ENCODE measurements around the gene ACOX1. TPM values are rescaled to one million over a fixed set of nuclear protein-coding genes. Genes with fewer than 3 reads are reported as not detected.

ACOX1 gene
- total and polyA plus RNA-seq, 2 of the 13 experiments (the other 11 are each of a cell fraction or from before 2014, with no cell fraction given) = 86.4 to 120 TPM

DNA sequence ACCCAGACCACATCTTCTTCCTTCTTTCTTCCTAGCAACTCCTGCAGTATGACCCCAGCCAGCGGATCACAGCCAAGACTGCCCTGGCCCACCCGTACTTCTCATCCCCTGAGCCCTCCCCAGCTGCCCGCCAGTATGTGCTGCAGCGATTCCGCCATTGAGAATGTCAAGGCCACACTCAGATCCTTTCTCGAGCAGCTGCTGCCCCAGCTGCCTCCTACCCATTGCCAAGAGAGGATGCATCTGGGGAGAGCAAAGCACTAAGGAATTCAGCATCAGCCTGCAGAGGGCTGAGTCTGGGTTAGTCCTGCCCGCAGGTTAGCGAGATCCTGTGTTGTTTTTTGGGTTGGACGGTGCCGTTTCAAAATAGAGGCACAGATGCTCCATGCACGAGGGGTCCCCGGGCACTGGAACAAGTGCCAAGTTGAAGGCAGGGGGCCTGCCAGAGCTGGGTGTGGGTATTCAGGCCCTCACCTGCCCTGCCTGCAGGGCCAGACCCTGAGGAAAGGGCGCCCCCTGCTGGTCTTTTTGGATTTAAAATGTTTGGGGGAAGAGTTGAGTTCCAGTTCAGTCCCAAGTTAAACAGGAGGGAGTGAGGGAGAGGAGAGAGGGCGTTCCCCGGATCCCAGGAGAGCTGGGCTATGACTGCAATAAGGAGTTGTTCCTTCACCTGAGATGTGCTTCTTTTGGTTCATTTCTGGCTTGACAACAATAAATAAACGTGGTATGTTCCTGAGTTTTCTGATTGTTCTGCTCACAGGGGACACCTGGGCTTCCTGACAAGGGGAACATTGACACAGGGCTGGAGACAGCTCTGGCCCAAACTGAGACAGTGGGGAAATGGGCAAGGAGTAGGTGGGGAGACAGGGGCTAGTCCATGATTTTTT lies 26.5 kb upstream of the ACOX1 start (continued):
- TF ChIP-seq ZNF432 (CRISPR knock-in tag; IDR thresholded peaks at IDR 0.05; ENCODE audit: borderline replicate concordance) (no peak), AGO1 (IDR thresholded peaks at IDR 0.05; ENCODE audit: low read depth, low read length, poor library complexity, severe bottlenecking) (no peak), ZNF644 (CRISPR knock-in tag; IDR thresholded peaks at IDR 0.05; ENCODE audit: low read depth) (no peak), BRD4 (CRISPR knock-in tag; IDR thresholded peaks at IDR 0.05) (peak; percentile 19; the same call in 1 of the 2 replicates), RFX1 (IDR thresholded peaks at IDR 0.05) (no peak), ZNF30 (CRISPR knock-in tag; IDR thresholded peaks at IDR 0.05) (no peak), RAD21 (CRISPR knock-in tag; IDR thresholded peaks at IDR 0.05) (peak; percentile 97), ZNF577 (CRISPR knock-in tag; IDR thresholded peaks at IDR 0.05; ENCODE audit: borderline replicate concordance, low read depth) (no peak), FOSL2 (CRISPR knock-in tag; IDR thresholded peaks at IDR 0.05) (peak; percentile 39; the same call in 1 of the 2 replicates), TBL1XR1 (IDR thresholded peaks at IDR 0.05; ENCODE audit: borderline replicate concordance, low read length, partially characterized antibody) (no peak), KAT2B (IDR thresholded peaks at IDR 0.05; ENCODE audit: borderline replicate concordance, low read depth, low read length) (no peak), ZNF678 (CRISPR knock-in tag; IDR thresholded peaks at IDR 0.05) (no peak), FLYWCH1 (CRISPR knock-in tag; IDR thresholded peaks at IDR 0.05) (no peak), ERF (CRISPR knock-in tag; IDR thresholded peaks at IDR 0.05) (no peak), IRX3 (CRISPR knock-in tag; IDR thresholded peaks at IDR 0.05; ENCODE audit: borderline replicate concordance, low read depth) (no peak), HOXA3 (CRISPR knock-in tag; IDR thresholded peaks at IDR 0.05) (peak; percentile 44; the same call in 1 of the 2 replicates), MEIS2 (CRISPR knock-in tag; IDR thresholded peaks at IDR 0.05) (no peak), PHB2 (IDR thresholded peaks at IDR 0.05; ENCODE audit: partially characterized antibody) (no peak), ESRRA (CRISPR knock-in tag; IDR thresholded peaks at IDR 0.05; ENCODE audit: low read depth) (no peak), ZNF207 (IDR thresholded peaks at IDR 0.05; ENCODE audit: borderline replicate concordance) (no peak)
- TF ChIP-seq, protein P1, sequence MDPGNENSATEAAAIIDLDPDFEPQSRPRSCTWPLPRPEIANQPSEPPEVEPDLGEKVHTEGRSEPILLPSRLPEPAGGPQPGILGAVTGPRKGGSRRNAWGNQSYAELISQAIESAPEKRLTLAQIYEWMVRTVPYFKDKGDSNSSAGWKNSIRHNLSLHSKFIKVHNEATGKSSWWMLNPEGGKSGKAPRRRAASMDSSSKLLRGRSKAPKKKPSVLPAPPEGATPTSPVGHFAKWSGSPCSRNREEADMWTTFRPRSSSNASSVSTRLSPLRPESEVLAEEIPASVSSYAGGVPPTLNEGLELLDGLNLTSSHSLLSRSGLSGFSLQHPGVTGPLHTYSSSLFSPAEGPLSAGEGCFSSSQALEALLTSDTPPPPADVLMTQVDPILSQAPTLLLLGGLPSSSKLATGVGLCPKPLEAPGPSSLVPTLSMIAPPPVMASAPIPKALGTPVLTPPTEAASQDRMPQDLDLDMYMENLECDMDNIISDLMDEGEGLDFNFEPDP (CRISPR knock-in tag; conservative IDR thresholded peaks at IDR 0.05) = no peak
- TF ChIP-seq, protein P2, sequence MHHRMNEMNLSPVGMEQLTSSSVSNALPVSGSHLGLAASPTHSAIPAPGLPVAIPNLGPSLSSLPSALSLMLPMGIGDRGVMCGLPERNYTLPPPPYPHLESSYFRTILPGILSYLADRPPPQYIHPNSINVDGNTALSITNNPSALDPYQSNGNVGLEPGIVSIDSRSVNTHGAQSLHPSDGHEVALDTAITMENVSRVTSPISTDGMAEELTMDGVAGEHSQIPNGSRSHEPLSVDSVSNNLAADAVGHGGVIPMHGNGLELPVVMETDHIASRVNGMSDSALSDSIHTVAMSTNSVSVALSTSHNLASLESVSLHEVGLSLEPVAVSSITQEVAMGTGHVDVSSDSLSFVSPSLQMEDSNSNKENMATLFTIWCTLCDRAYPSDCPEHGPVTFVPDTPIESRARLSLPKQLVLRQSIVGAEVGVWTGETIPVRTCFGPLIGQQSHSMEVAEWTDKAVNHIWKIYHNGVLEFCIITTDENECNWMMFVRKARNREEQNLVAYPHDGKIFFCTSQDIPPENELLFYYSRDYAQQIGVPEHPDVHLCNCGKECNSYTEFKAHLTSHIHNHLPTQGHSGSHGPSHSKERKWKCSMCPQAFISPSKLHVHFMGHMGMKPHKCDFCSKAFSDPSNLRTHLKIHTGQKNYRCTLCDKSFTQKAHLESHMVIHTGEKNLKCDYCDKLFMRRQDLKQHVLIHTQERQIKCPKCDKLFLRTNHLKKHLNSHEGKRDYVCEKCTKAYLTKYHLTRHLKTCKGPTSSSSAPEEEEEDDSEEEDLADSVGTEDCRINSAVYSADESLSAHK (CRISPR knock-in tag; IDR thresholded peaks at IDR 0.05; ENCODE audit: borderline replicate concordance) = no peak
- TF ChIP-seq, protein P3, sequence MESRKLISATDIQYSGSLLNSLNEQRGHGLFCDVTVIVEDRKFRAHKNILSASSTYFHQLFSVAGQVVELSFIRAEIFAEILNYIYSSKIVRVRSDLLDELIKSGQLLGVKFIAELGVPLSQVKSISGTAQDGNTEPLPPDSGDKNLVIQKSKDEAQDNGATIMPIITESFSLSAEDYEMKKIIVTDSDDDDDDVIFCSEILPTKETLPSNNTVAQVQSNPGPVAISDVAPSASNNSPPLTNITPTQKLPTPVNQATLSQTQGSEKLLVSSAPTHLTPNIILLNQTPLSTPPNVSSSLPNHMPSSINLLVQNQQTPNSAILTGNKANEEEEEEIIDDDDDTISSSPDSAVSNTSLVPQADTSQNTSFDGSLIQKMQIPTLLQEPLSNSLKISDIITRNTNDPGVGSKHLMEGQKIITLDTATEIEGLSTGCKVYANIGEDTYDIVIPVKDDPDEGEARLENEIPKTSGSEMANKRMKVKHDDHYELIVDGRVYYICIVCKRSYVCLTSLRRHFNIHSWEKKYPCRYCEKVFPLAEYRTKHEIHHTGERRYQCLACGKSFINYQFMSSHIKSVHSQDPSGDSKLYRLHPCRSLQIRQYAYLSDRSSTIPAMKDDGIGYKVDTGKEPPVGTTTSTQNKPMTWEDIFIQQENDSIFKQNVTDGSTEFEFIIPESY (CRISPR knock-in tag; IDR thresholded peaks at IDR 0.05) = peak; percentile 95
- TF ChIP-seq, protein P4, sequence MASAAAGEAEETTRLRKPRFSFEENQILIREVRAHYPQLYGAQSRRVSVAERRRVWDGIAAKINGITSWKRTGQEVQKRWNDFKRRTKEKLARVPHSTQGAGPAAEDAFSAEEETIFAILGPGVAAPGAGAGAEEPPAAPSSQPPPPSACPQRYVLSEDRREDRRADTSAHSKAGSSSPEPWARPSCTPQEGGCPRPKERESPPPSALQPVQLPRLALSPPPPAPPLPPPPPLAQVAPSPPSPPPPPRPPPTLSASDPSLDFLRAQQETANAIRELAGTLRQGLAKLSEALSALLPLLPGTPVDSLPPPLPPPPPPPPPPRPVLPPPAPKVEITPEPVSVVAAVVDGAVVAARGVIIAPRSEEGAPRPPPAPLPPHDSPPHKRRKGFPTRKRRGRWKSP (CRISPR knock-in tag; IDR thresholded peaks at IDR 0.05) = no peak
